MM.1S (cell line): ENCODE data around the gene ZBTB22.

Source experiments
- DNase-seq: peaks from one replicate; pipeline ENCODE4 v3.0.0-alpha.2; 2015
- H2AFZ ChIP-seq: fragments of 300-600 bp; sonication (generic); 2 replicates; pipeline ENCODE4 v1.6.0; 2016; ENCODE audit warnings: antibody characterized with exemption, low read length
- H3F3A ChIP-seq: fragments of 300-600 bp; sonication (generic); 2 replicates; pipeline ENCODE4 v1.6.1; 2016; ENCODE audit warnings: mild to moderate bottlenecking, antibody characterized with exemption, low read length, moderate library complexity, mixed read lengths; ENCODE audit not compliant: insufficient read depth
- H3K27ac ChIP-seq: fragments of 300-600 bp; sonication (generic); 2 replicates; pipeline ENCODE4 v1.5.1; 2016; ENCODE audit warnings: mild to moderate bottlenecking, low read length
- H3K27me3 ChIP-seq: fragments of 300-600 bp; sonication (generic); replicated peaks from 2 replicates; pipeline ENCODE4 v1.6.0; 2016; ENCODE audit warnings: low read length; ENCODE audit not compliant: insufficient read depth
- H3K36me3 ChIP-seq: fragments of 300-600 bp; sonication (generic); replicated peaks from 2 replicates; pipeline ENCODE4 v1.6.1; 2016; ENCODE audit warnings: mild to moderate bottlenecking, low read length, mixed read lengths; ENCODE audit not compliant: insufficient read depth
- H3K4me1 ChIP-seq: fragments of 300-600 bp; sonication (generic); 2 replicates; pipeline ENCODE4 v1.6.1; 2016; ENCODE audit warnings: low read length, mixed read lengths
- H3K4me2 ChIP-seq: fragments of 300-600 bp; sonication (generic); 2 replicates; pipeline ENCODE4 v1.6.0; 2016; ENCODE audit warnings: low read depth, low read length
- H3K4me3 ChIP-seq: fragments of 300-600 bp; sonication (generic); 2 replicates; pipeline ENCODE4 v1.5.1; 2016; ENCODE audit warnings: low read length, mixed read lengths
- H3K79me2 ChIP-seq: fragments of 300-600 bp; sonication (generic); 2 replicates; pipeline ENCODE4 v1.6.1; 2016; ENCODE audit warnings: mixed run types, low read length, mixed read lengths
- H3K9ac ChIP-seq: fragments of 300-600 bp; sonication (generic); 2 replicates; pipeline ENCODE4 v1.6.1; 2016; ENCODE audit warnings: low read length, mixed read lengths
- H3K9me2 ChIP-seq: fragments of 300-600 bp; sonication (generic); replicated peaks from 2 replicates; pipeline ENCODE4 v1.6.1; 2016; ENCODE audit warnings: mild to moderate bottlenecking, low read length, mixed read lengths; ENCODE audit not compliant: insufficient read depth
- H3K9me3 ChIP-seq: fragments of 300-600 bp; sonication (generic); replicated peaks from 2 replicates; pipeline ENCODE4 v1.6.1; 2016; ENCODE audit warnings: mild to moderate bottlenecking, low read length, mixed read lengths; ENCODE audit not compliant: insufficient read depth
- H4K20me1 ChIP-seq: fragments of 300-600 bp; sonication (generic); 2 replicates; pipeline ENCODE4 v1.6.1; 2016; ENCODE audit warnings: mild to moderate bottlenecking, low read length, moderate library complexity, mixed read lengths; ENCODE audit not compliant: insufficient read depth
- EZH2 ChIP-seq: fragments of 300-600 bp; sonication (generic); optimal IDR thresholded peaks from 2 replicates; pipeline ENCODE3; 2017; ENCODE audit warnings: low read depth, mild to moderate bottlenecking, antibody characterized with exemption, low read length, mixed read lengths
- EZH2phosphoT487 ChIP-seq: fragments of 300-600 bp; sonication (generic); IDR thresholded peaks from 2 replicates; pipeline ENCODE4 v1.6.1; 2018; ENCODE audit warnings: antibody characterized with exemption, low read length
- TF ChIP-seq, protein P1 (sequence below): fragments of 300-600 bp; sonication (generic); IDR thresholded peaks from 2 replicates; pipeline ENCODE4 v1.5.1; 2016; ENCODE audit warnings: antibody characterized with exemption, low read length, mixed read lengths

ZBTB22 gene

GRCh38 chr6:33272275-33273128 lies 45.0 kb downstream of the ZBTB22 start:
- TF ChIP-seq, protein P1, sequence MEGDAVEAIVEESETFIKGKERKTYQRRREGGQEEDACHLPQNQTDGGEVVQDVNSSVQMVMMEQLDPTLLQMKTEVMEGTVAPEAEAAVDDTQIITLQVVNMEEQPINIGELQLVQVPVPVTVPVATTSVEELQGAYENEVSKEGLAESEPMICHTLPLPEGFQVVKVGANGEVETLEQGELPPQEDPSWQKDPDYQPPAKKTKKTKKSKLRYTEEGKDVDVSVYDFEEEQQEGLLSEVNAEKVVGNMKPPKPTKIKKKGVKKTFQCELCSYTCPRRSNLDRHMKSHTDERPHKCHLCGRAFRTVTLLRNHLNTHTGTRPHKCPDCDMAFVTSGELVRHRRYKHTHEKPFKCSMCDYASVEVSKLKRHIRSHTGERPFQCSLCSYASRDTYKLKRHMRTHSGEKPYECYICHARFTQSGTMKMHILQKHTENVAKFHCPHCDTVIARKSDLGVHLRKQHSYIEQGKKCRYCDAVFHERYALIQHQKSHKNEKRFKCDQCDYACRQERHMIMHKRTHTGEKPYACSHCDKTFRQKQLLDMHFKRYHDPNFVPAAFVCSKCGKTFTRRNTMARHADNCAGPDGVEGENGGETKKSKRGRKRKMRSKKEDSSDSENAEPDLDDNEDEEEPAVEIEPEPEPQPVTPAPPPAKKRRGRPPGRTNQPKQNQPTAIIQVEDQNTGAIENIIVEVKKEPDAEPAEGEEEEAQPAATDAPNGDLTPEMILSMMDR: no peak
- no peak for TF ChIP-seq EZH2phosphoT487
- no peak for TF ChIP-seq EZH2
- peaks cover 12% of the 10 kb centered on the region; the same call in 1 of the 2 replicates for H3K36me3 ChIP-seq
- peaks cover 23% of the 10 kb centered on the region for H4K20me1 ChIP-seq
- H3F3A ChIP-seq: peaks cover 54% of the 10 kb centered on the region
- H3K79me2 ChIP-seq: peaks cover 60% of the 10 kb centered on the region
- H3K9me2 ChIP-seq: no peaks in the 10 kb centered on the region
- DNase-seq: no peak
- no peaks in the 10 kb centered on the region for H3K27me3 ChIP-seq
- H2AFZ ChIP-seq: peak overlapping the region; percentile 37; the same call in 1 of the 2 replicates
- H3K27ac ChIP-seq: peak overlapping the region; percentile 65
- peaks cover 9% of the 10 kb centered on the region for H3K4me1 ChIP-seq
- peak overlapping the region; percentile 71 for H3K4me2 ChIP-seq
- H3K9ac ChIP-seq: peak overlapping the region; percentile 93
- H3K4me3 ChIP-seq: peak overlapping the region; percentile 91
- H3K9me3 ChIP-seq: no peaks in the 10 kb centered on the region

DNA sequence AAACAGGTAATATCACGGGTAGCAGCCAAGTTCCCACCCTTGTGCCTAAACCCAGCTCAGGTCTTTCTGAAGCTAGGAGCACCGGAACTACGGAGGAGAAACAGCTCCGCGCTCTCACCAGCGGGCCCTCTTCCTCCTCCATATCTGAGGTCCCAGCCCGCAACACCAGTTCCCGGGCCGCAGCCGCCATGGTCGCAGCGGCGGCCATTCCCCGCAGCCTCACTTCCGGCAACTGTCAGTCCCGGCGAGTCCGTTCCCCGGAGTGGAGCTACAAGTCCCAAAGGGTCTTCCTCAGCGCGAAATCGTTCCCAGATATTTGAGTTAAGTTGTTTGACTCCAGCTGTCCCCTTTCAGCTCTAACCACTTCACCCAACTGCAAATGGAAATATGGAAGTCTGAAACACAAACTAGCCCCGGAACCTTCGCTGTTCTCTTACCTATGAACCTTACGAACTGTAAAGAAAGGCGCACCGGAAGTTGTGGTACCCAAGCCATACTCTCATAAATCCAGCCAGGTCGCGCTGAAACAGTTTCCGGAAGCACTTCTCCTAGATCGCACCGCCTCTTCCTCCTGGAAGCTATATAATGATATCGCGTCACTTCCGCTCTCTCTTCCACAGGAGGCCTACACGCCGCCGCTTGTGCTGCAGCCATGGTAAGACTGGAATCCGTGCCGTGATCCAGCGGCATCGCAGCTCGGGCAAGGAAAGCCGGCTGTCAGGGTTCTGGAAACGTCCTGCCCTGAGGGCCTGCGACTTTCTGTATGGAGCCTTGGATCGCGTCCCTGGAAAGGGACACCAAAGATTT lies 45.9 kb downstream of the ZBTB22 start, which contains the start of the genes RPS18 and VPS52:
TSS of gene RPS18 (plus strand) at position 608 of the 807 bp plus-strand sequence. CDS start at position 653, 45 bp downstream.
TSS of gene VPS52 (minus strand) at position 409 of the 807 bp plus-strand sequence. CDS start at position 208, 201 bp downstream.
- DNase-seq: peak; percentile 97
- Histone ChIP-seq H3K4me1 (peaks cover 9% of the 10 kb centered on the region), H4K20me1 (peaks cover 22% of the 10 kb centered on the region), H3K27me3 (no peaks in the 10 kb centered on the region), H3F3A (peaks cover 47% of the 10 kb centered on the region), H3K36me3 (peaks cover 12% of the 10 kb centered on the region; the same call in 1 of the 2 replicates), H3K9me2 (no peaks in the 10 kb centered on the region), H3K27ac (peak within 1 kb of the TSS; percentile 77), H3K9me3 (no peaks in the 10 kb centered on the region), H2AFZ (peak within 1 kb of the TSS; percentile 89), H3K4me2 (peak within 1 kb of the TSS; percentile 81), H3K79me2 (peaks cover 60% of the 10 kb centered on the region), H3K9ac (peak within 1 kb of the TSS; percentile 94), H3K4me3 (peak within 1 kb of the TSS; percentile 91)
- TF ChIP-seq EZH2 (no peak), EZH2phosphoT487 (no peak)
- TF ChIP-seq, protein P1: no peak

GRCh38 chr6:33271117-33271467 lies 46.5 kb downstream of the ZBTB22 start:
- Histone ChIP-seq H3K9me2 (no peaks in the 10 kb centered on the region), H3K79me2 (peaks cover 60% of the 10 kb centered on the region), H3K9ac (peak overlapping the region; percentile 94), H3K9me3 (no peaks in the 10 kb centered on the region), H4K20me1 (peaks cover 22% of the 10 kb centered on the region), H2AFZ (peak overlapping the region; percentile 89), H3K36me3 (peaks cover 12% of the 10 kb centered on the region; the same call in 1 of the 2 replicates), H3K4me1 (peaks cover 9% of the 10 kb centered on the region), H3K4me3 (peak overlapping the region; percentile 91), H3F3A (peaks cover 41% of the 10 kb centered on the region), H3K27me3 (no peaks in the 10 kb centered on the region), H3K27ac (peak overlapping the region; percentile 77; the same call in 1 of the 2 replicates), H3K4me2 (peak overlapping the region; percentile 81)
- TF ChIP-seq EZH2: no peak
- TF ChIP-seq, protein P1: no peak
- no peak for TF ChIP-seq EZH2phosphoT487
- DNase-seq: peak; percentile 26
